Measurements from ENCODE around the gene NTM. TPM values are rescaled to one million over a fixed set of nuclear protein-coding genes. Genes with fewer than 3 reads are reported as not detected.

Gene NTM
- total and polyA plus RNA-seq, 2 donors (not counting 1 experiment from before 2014, with no cell fraction given), result 12.3 to 28.6 TPM

DNA sequence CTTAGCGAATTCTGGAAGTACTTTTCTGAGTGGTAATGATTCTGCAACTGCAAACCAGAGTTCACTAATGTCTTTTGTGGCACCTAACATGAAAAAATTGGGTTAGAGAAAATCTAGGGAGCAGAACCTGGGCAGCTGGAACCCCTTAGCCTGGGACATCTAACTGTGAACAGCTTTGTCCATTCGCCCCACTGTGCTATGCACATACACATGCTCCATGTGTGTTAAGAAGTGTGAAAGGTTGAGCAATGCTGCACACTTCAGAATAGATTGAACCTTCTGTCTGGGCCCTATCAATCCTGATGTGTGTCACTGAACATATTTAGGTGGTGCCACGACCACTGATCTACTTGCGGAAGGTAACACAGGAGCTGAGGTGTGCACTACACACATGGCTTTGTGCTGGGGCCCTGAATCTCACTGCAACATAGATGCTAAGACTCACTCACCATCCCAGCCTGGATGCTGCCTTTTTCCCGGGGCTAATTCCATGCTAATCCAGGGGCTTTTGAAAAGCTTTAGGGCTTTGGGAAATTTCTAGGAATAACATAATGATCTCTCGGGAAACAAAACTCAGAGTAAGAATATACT is 976.2 kb downstream of the NTM start:
- H3K27ac ChIP-seq (ENCODE audit: insufficient read depth, low read length), result no peak overlapping the region
- no peaks in the 10 kb centered on the region for H4K20me1 ChIP-seq (ENCODE audit: control insufficient read depth, extremely low read depth, insufficient read depth, low read length)
- H3K79me2 ChIP-seq (ENCODE audit: control insufficient read depth, insufficient read depth, low read length), result no peaks in the 10 kb centered on the region
- H3K4me1 ChIP-seq (ENCODE audit: control insufficient read depth, extremely low read depth, insufficient read depth, low read length), result no peaks in the 10 kb centered on the region
- no peak overlapping the region for H3K4me2 ChIP-seq (ENCODE audit: extremely low read depth, insufficient read depth, low read length)
- H3K9me3 ChIP-seq (ENCODE audit: control insufficient read depth, insufficient read depth, low read depth, low read length), result no peaks in the 10 kb centered on the region
- H3K36me3 ChIP-seq (ENCODE audit: control insufficient read depth, insufficient read depth, low read length), result no peaks in the 10 kb centered on the region
- no peak overlapping the region for H3K4me3 ChIP-seq (replicated peaks in 1 of 4; ENCODE audit: control extremely low read depth in 1 of 4, insufficient read depth in 1 of 4, low read depth in 3 of 4, low read length in 4 of 4)
- no peak for DNase-seq (ENCODE audit: low read depth in 2 of 2)
- H3K27me3 ChIP-seq (ENCODE audit: control insufficient read depth, insufficient read depth, low read length), result no peaks in the 10 kb centered on the region
- no peak for TF ChIP-seq EZH2 (IDR thresholded peaks at IDR 0.05; ENCODE audit: low read length, missing control alignments)
- TF ChIP-seq, protein P1, sequence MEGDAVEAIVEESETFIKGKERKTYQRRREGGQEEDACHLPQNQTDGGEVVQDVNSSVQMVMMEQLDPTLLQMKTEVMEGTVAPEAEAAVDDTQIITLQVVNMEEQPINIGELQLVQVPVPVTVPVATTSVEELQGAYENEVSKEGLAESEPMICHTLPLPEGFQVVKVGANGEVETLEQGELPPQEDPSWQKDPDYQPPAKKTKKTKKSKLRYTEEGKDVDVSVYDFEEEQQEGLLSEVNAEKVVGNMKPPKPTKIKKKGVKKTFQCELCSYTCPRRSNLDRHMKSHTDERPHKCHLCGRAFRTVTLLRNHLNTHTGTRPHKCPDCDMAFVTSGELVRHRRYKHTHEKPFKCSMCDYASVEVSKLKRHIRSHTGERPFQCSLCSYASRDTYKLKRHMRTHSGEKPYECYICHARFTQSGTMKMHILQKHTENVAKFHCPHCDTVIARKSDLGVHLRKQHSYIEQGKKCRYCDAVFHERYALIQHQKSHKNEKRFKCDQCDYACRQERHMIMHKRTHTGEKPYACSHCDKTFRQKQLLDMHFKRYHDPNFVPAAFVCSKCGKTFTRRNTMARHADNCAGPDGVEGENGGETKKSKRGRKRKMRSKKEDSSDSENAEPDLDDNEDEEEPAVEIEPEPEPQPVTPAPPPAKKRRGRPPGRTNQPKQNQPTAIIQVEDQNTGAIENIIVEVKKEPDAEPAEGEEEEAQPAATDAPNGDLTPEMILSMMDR (conservative IDR thresholded peaks at IDR 0.05 in 1 of 2, IDR thresholded peaks at IDR 0.05 in 1 of 2; ENCODE audit: low read depth in 1 of 2, low read length in 2 of 2), result no peak
- no peak overlapping the region for H3K9ac ChIP-seq (ENCODE audit: insufficient read depth, low read length)
- H2AFZ ChIP-seq (ENCODE audit: low read length), result no peak overlapping the region

DNA sequence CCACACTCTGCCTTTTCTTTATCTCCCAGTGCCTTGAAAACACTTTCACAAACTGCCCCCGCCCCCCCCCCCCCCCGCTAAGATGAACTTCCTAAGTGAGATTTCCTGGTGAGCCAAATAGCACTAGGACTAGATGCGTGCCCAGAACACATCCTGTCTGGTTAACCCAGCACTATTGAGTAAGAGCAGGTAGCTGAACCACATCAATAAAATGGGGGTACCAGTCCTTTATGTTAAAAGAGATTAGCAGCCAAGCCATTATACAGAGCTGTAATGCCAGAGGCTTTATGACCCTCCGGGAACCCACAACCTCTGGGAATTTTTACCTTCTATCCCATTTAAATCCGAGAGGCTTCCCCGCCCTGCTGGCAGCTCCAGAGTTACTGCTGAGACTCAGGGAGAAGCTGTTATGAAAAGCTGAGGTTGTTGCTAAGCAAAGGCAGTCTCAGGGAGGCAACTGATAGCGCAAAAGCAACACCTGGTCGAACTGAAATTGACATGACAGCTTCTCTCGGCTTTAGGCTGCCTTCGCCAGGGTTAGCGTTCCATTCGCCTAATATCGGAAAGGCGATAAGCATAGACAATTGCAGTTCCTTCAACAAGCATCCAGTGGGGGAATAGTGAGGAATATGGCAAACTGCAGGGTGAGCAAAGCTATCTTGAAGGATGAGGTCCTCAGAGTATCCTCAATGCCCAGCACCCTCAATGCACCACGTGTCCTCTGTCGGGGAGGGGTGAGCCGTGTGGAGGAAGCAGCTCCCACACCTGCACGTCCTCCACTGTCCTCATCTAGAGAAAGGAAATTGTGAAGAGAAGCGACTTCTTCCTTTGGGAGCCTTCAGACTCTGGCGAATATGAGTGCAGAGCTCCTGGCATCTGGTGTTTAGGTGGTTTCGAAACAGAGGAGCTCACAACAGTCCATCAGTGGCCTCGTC is 977.0 kb downstream of the NTM start:
- Histone ChIP-seq H3K9ac (ENCODE audit: insufficient read depth, low read length) (no peak overlapping the region), H3K4me1 (ENCODE audit: control insufficient read depth, extremely low read depth, insufficient read depth, low read length) (no peaks in the 10 kb centered on the region), H3K27ac (ENCODE audit: insufficient read depth, low read length) (no peak overlapping the region), H3K79me2 (ENCODE audit: control insufficient read depth, insufficient read depth, low read length) (no peaks in the 10 kb centered on the region), H3K27me3 (ENCODE audit: control insufficient read depth, insufficient read depth, low read length) (no peaks in the 10 kb centered on the region), H3K4me2 (ENCODE audit: extremely low read depth, insufficient read depth, low read length) (no peak overlapping the region), H3K36me3 (ENCODE audit: control insufficient read depth, insufficient read depth, low read length) (no peaks in the 10 kb centered on the region), H3K9me3 (ENCODE audit: control insufficient read depth, insufficient read depth, low read depth, low read length) (no peaks in the 10 kb centered on the region), H4K20me1 (ENCODE audit: control insufficient read depth, extremely low read depth, insufficient read depth, low read length) (no peaks in the 10 kb centered on the region), H3K4me3 (replicated peaks in 1 of 4; ENCODE audit: control extremely low read depth in 1 of 4, insufficient read depth in 1 of 4, low read depth in 3 of 4, low read length in 4 of 4) (no peak overlapping the region), H2AFZ (ENCODE audit: low read length) (no peak overlapping the region)
- DNase-seq (ENCODE audit: low read depth in 2 of 2), result no peak
- no peak for TF ChIP-seq EZH2 (IDR thresholded peaks at IDR 0.05; ENCODE audit: low read length, missing control alignments)
- TF ChIP-seq, protein P1 (conservative IDR thresholded peaks at IDR 0.05 in 1 of 2, IDR thresholded peaks at IDR 0.05 in 1 of 2; ENCODE audit: low read depth in 1 of 2, low read length in 2 of 2), result no peak
